AG10803 (cell line): Measurements from ENCODE around the gene PIKFYVE.
"Not testable (repeated sequence)": the region's sequence is repeated elsewhere in the genome, so short reads cannot be mapped to it uniquely, and the experiment has no call there.

Experiments
- DNase-seq: peaks from one replicate; pipeline ENCODE4 v3.0.0; 2010; ENCODE audit warnings: low read depth
- H3K4me3 ChIP-seq: 2 replicates; pipeline ENCODE4 v1.5.1; 2011; ENCODE audit warnings: mild to moderate bottlenecking, low read length, control low read depth
- TF ChIP-seq, protein P1 (sequence below): conservative IDR thresholded peaks from 2 replicates; pipeline ENCODE4 v1.5.1; 2011; ENCODE audit warnings: mild to moderate bottlenecking, low read length, control low read depth, inconsistent platforms

Gene PIKFYVE

DNA sequence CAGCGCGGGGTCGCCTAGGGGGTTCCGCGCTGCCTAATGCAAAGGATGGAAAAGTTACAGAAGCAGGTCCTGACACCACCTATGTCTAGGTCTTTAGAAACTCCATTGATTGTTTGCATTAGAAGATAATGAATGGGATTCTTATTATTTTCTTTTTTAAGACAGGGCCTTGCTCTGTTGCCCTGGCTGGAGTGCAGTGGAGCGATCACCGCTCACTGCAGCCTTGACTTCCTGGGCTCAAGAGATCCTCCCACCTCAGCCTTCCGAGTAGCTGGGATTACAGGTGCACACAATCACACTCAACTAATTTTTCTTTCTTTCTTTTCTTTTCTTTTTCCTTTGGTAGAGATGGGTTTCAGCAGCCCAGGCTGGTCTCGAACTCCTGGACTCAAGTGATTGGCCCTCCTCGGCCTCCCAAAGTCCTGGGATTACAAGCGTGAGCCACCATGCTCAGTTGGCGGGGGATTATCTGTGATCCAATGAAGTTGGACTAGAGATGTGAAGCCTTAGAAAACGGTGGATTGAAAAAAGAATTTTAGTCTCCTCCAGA is 10.4 kb upstream of the PIKFYVE start:
- no peak for DNase-seq
- H3K4me3 ChIP-seq = peak overlapping the region; percentile 90
- TF ChIP-seq, protein P1, sequence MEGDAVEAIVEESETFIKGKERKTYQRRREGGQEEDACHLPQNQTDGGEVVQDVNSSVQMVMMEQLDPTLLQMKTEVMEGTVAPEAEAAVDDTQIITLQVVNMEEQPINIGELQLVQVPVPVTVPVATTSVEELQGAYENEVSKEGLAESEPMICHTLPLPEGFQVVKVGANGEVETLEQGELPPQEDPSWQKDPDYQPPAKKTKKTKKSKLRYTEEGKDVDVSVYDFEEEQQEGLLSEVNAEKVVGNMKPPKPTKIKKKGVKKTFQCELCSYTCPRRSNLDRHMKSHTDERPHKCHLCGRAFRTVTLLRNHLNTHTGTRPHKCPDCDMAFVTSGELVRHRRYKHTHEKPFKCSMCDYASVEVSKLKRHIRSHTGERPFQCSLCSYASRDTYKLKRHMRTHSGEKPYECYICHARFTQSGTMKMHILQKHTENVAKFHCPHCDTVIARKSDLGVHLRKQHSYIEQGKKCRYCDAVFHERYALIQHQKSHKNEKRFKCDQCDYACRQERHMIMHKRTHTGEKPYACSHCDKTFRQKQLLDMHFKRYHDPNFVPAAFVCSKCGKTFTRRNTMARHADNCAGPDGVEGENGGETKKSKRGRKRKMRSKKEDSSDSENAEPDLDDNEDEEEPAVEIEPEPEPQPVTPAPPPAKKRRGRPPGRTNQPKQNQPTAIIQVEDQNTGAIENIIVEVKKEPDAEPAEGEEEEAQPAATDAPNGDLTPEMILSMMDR = no peak

DNA sequence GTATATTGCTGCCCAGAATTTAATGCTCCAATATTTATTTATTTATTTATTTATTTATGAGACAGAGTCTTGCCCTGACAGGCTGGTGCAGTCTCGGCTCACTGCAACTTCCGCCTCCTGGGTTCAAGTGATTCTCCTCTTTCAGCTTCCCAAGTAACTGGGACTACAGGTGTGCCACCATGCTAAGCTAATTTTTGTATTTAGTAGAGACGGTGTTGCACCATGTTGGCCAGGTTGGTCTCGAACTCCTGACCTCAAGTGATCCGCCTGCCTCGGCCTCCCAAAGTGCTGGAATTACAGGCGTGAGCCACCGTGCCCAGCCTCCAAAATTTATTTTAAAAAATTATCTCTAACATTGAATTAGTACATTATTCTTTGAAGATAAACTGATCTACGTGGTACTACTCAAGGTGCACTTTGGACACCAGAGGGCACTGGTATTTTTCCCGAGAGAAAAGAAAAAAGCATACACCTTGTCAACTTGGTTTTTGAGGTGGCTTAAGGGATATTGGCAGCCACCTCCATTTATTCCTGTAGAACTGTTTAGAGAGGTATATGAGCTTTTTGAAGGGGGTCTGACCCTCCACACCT is 9.8 kb upstream of the PIKFYVE start:
- TF ChIP-seq, protein P1 = no peak
- H3K4me3 ChIP-seq = no peak overlapping the region
- DNase-seq = no peak

DNA sequence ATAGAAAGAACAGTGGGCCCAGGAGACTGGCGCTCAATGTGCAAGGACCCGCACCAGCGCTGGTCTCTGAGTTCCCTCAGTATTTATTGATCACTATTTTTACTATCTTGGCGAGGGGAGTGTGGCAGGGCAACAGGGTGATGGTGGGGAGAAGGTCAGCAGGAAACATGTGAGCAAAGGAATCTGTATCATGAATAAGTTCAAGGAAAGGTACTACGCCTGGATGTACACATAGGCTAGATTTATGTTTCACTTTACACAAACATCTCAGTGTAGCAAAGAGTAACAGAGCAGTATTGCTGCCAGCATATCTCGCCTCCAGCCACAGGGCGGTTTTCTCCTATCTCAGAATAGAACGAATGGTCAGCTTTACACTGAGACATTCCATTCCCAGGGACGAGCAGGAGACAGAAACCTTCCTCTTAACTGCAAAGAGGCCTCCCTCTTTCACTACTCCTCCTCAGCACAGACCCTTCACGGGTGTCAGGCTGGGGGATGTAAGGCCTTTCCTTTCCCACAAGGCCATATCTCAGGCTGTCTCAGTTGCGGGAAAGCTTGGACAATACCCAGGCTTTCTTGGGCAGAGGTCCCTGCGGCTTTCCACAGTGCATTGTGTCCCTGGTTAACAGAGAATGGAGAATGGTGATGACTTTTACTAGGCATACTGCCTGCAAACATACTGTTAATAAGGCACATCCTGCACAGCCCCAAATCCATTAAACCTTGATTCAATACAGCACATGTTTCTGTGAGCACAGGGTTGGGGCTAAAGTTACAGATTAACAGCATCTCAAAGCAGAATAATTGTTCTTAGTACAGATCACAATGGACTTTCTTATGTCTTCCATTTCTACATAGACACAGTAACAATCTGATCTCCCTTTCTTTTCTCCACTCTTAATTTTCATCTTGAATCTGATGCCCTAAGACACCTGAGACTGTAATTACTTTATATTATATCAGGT is 8.9 kb upstream of the PIKFYVE start:
- H3K4me3 ChIP-seq, DNase-seq: not testable (repeated sequence)

DNA sequence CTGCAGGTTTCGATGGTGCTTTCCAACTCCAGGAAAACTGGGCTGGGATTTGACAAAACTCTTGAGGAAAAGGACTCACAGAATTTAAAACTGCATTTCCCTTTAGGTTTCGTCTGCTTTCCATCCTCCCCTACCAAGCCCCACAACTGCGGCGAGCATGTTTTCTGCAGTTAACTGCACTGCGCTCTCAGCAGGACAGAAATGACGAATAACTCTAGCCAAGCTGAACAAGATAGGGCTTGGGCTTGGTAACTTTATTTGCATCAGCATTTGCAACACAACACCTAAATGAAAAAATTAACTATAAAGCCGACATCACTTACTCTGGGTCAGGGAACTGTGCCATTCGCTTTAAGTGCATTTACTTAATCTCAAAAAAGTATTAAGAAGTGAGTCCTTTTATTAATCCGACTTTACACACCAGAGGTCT is 669 bp upstream of the PIKFYVE start:
- TF ChIP-seq, protein P1 = no peak
- peak; percentile 21 for DNase-seq
- H3K4me3 ChIP-seq = peak overlapping the region; percentile 90

DNA sequence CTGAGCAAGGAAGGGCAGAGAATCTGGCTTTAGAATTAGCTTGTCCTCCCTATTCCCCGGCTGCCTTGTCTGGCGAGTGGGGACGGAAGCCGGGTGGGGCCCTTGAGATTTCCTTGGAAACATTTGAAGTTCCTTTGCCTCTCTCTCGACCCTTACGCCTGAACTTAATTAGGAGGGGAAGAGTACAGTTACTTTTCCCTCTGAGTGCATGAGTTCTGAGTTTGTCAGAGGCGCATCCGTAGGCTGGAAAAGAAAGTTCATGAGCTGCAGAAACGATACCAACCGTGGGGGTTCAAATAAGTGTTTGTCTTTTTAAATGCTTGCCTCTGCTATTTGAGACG is 468 bp downstream of the PIKFYVE start:
- peak overlapping the region; percentile 90 for H3K4me3 ChIP-seq
- peak; percentile 18 for DNase-seq
- TF ChIP-seq, protein P1 = no peak

DNA sequence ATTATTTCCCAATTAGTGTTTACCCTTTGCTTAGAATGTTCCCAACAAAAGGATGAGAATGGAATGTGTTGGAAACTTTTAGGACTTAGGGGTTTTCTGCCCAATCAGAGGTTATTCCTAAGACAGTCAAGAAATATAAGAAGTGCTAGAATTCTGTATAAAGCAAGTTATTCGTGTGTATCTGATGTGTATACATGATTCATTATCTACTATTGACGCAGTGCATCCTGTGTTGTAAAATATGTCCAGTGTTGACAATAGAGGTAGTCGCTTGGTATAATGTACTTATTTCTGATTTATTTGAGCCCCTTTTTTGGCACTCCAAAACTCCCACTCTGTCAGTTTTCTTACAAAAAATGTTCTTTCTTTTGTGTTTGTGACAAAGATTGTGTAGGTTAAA is 881 bp downstream of the PIKFYVE start:
- H3K4me3 ChIP-seq = peak overlapping the region; percentile 90
- DNase-seq = no peak
- TF ChIP-seq, protein P1 = no peak

DNA sequence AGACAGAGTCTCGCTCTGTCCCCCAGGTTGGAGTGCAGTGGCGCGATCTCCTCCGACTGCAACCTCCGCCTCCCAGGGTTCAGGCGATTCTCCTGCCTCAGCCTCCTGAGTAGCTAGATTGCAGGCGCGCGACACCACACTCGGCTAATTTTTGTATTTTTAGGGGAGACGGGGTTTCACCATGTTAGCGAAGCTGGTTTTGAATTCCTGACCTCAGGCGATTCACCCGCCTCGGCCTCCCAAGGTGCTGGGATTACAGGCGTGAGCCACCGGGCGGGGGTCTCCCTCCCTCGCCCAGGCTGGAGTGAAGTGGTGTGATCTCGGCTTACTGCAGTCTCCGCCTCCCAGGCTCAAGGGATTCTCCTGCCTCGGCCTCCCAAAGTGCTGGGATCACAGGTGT is 1.5 kb downstream of the PIKFYVE start:
- DNase-seq = not testable (repeated sequence)
- H3K4me3 ChIP-seq = peak overlapping the region; percentile 90
